Panc1 (cell line): ENCODE data around the gene MEGF11.

Source experiments
- POLR2AphosphoS5 ChIP-seq: IDR thresholded peaks from 2 replicates; pipeline ENCODE4 v1.6.1; 2012; ENCODE audit warnings: mild to moderate bottlenecking, low read depth, low read length, moderate library complexity
- SIN3A ChIP-seq: IDR thresholded peaks from 2 replicates; pipeline ENCODE4 v1.6.1; 2012; ENCODE audit warnings: low read depth, mild to moderate bottlenecking, low read length, moderate library complexity, borderline replicate concordance; ENCODE audit not compliant: insufficient read depth
- TF ChIP-seq, protein P1 (sequence below): fragments of 450-650 bp; IDR thresholded peaks from 2 replicates; pipeline ENCODE4 v1.5.1; 2017; ENCODE audit warnings: mild to moderate bottlenecking
- TF ChIP-seq, protein P2 (sequence below), 2 experiments: IDR thresholded peaks; 2 replicates each; pipeline ENCODE4 v1.6.1; 2011 to 2012; ENCODE audit warnings: low read depth in 2 of 2, control low read depth in 1 of 2, low read length in 1 of 2, mild to moderate bottlenecking in 1 of 2, moderate library complexity in 1 of 2; ENCODE audit not compliant: insufficient read depth in 1 of 2

DNA sequence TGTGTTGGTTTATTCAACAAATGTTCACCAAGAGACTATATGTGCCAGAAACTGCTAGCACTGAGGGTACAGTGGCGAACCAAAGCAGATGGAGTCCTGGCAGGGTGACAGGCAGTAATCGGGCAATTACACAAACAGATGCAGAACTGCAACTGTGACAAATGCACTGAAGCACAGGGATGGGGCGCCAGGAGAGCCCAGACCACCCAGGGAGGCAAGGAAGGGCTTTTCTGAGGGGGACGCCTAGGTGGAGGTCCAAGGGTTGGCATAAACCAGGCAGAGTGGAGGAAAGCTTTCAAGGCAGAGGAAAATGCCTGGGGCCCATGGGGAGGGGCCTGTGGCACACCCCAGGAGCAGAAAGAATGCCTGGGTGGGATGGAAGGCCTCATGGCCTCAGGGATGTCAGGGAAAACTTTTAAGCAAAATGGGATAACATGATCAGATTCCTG, 45.3 kb upstream of the MEGF11 start:
- TF ChIP-seq POLR2AphosphoS5 (no peak), SIN3A (no peak)
- TF ChIP-seq, protein P1, sequence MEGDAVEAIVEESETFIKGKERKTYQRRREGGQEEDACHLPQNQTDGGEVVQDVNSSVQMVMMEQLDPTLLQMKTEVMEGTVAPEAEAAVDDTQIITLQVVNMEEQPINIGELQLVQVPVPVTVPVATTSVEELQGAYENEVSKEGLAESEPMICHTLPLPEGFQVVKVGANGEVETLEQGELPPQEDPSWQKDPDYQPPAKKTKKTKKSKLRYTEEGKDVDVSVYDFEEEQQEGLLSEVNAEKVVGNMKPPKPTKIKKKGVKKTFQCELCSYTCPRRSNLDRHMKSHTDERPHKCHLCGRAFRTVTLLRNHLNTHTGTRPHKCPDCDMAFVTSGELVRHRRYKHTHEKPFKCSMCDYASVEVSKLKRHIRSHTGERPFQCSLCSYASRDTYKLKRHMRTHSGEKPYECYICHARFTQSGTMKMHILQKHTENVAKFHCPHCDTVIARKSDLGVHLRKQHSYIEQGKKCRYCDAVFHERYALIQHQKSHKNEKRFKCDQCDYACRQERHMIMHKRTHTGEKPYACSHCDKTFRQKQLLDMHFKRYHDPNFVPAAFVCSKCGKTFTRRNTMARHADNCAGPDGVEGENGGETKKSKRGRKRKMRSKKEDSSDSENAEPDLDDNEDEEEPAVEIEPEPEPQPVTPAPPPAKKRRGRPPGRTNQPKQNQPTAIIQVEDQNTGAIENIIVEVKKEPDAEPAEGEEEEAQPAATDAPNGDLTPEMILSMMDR = no peak
- TF ChIP-seq, protein P2, sequence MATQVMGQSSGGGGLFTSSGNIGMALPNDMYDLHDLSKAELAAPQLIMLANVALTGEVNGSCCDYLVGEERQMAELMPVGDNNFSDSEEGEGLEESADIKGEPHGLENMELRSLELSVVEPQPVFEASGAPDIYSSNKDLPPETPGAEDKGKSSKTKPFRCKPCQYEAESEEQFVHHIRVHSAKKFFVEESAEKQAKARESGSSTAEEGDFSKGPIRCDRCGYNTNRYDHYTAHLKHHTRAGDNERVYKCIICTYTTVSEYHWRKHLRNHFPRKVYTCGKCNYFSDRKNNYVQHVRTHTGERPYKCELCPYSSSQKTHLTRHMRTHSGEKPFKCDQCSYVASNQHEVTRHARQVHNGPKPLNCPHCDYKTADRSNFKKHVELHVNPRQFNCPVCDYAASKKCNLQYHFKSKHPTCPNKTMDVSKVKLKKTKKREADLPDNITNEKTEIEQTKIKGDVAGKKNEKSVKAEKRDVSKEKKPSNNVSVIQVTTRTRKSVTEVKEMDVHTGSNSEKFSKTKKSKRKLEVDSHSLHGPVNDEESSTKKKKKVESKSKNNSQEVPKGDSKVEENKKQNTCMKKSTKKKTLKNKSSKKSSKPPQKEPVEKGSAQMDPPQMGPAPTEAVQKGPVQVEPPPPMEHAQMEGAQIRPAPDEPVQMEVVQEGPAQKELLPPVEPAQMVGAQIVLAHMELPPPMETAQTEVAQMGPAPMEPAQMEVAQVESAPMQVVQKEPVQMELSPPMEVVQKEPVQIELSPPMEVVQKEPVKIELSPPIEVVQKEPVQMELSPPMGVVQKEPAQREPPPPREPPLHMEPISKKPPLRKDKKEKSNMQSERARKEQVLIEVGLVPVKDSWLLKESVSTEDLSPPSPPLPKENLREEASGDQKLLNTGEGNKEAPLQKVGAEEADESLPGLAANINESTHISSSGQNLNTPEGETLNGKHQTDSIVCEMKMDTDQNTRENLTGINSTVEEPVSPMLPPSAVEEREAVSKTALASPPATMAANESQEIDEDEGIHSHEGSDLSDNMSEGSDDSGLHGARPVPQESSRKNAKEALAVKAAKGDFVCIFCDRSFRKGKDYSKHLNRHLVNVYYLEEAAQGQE (IDR thresholded peaks at IDR 0.05; ENCODE audit: insufficient read depth in 1 of 2, low read depth in 2 of 2, low read length in 1 of 2) = no peak
